ENCODE data around the gene FAM47E.

GRCh38 chr4:76325072-76325471 lies 73.6 kb downstream of the FAM47E start:
- no peak for TF ChIP-seq POLR2AphosphoS5 (IDR thresholded peaks at IDR 0.05; ENCODE audit: low read depth, low read length)
- TF ChIP-seq, protein P1, sequence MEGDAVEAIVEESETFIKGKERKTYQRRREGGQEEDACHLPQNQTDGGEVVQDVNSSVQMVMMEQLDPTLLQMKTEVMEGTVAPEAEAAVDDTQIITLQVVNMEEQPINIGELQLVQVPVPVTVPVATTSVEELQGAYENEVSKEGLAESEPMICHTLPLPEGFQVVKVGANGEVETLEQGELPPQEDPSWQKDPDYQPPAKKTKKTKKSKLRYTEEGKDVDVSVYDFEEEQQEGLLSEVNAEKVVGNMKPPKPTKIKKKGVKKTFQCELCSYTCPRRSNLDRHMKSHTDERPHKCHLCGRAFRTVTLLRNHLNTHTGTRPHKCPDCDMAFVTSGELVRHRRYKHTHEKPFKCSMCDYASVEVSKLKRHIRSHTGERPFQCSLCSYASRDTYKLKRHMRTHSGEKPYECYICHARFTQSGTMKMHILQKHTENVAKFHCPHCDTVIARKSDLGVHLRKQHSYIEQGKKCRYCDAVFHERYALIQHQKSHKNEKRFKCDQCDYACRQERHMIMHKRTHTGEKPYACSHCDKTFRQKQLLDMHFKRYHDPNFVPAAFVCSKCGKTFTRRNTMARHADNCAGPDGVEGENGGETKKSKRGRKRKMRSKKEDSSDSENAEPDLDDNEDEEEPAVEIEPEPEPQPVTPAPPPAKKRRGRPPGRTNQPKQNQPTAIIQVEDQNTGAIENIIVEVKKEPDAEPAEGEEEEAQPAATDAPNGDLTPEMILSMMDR (IDR thresholded peaks at IDR 0.05) = no peak

Measured in Panc1 (cell line).